ENCODE measurements around the gene HSD3B7. TPM values are rescaled to one million over a fixed set of nuclear protein-coding genes. Genes with fewer than 3 reads are reported as not detected.

HSD3B7 gene
- total and polyA plus RNA-seq, 12 donors: 2.7 to 78.8 (median 32.8) TPM

GRCh38 chr16:31000671-31001382, 15.8 kb downstream of the HSD3B7 start:
- DNase-seq: no peak
- TF ChIP-seq CTCF (IDR thresholded peaks at IDR 0.05) (no peak), POLR2A (IDR thresholded peaks at IDR 0.05) (no peak)
- H3K4me3 ChIP-seq: no peak overlapping the region
- no peak overlapping the region for H3K27ac ChIP-seq
- H3K9me3 ChIP-seq (replicated peaks in 1 of 3): no peaks in the 10 kb centered on the region
- intact Hi-C loops (cut with DNase I): no loop called here
- H3K4me1 ChIP-seq (replicated peaks in 1 of 2): peaks cover 15 to 21% of the 10 kb centered on the region in 2 donors
- H3K36me3 ChIP-seq (replicated peaks in 1 of 2): no peaks in the 10 kb centered on the region
- H3K27me3 ChIP-seq: no peaks in the 10 kb centered on the region
- 90 to 96% (median 93%) methylated on average over 12 to 19 of the region's 19 CpGs for WGBS, 4 donors

GRCh38 chr16:31001507-31002249, 16.7 kb downstream of the HSD3B7 start:
- Histone ChIP-seq H3K27me3 (no peaks in the 10 kb centered on the region), H3K36me3 (replicated peaks in 1 of 2) (no peaks in the 10 kb centered on the region), H3K27ac (no peak overlapping the region), H3K9me3 (replicated peaks in 1 of 3) (no peaks in the 10 kb centered on the region), H3K4me1 (replicated peaks in 1 of 2) (peaks cover 15 to 17% of the 10 kb centered on the region in 2 donors), H3K4me3 (no peak overlapping the region)
- DNase-seq: peak in 5 of 7 donors; percentile 60 to 75 (median 63)
- TF ChIP-seq CTCF (IDR thresholded peaks at IDR 0.05): no peak
- no peak for TF ChIP-seq POLR2A (IDR thresholded peaks at IDR 0.05)
- intact Hi-C loops (cut with DNase I): no loop called here
- WGBS, 4 donors: 38 to 46% (median 42%) methylated on average over 16 of the region's 16 CpGs

- intact Hi-C loops (cut with DNase I): no loop called here
- Histone ChIP-seq H3K9me3 (replicated peaks in 1 of 3) (no peaks in the 10 kb centered on the region), H3K27ac (no peak overlapping the region), H3K4me3 (no peak overlapping the region), H3K36me3 (replicated peaks in 1 of 2) (no peaks in the 10 kb centered on the region), H3K27me3 (no peaks in the 10 kb centered on the region), H3K4me1 (replicated peaks in 1 of 2) (peaks cover 12 to 14% of the 10 kb centered on the region in 2 donors)
- no peak for DNase-seq
- no peak for TF ChIP-seq CTCF (IDR thresholded peaks at IDR 0.05)
- TF ChIP-seq POLR2A (IDR thresholded peaks at IDR 0.05): no peak
- WGBS, 4 donors: 55 to 73% (median 68%) methylated on average over 4 to 10 of the region's 10 CpGs
Measured at GRCh38 chr16:31002250-31002700, 17.3 kb downstream of the HSD3B7 start.

GRCh38 chr16:31002862-31003341, 17.9 kb downstream of the HSD3B7 start:
- H3K27ac ChIP-seq: no peak overlapping the region
- DNase-seq: no peak
- intact Hi-C loops (cut with DNase I): no loop called here
- no peaks in the 10 kb centered on the region for H3K27me3 ChIP-seq
- H3K9me3 ChIP-seq (replicated peaks in 1 of 3): no peaks in the 10 kb centered on the region
- peaks cover 5 to 7% of the 10 kb centered on the region in 2 donors for H3K4me1 ChIP-seq (replicated peaks in 1 of 2)
- WGBS, 4 donors: 83 to 90% (median 89%) methylated on average over 4 to 9 of the region's 9 CpGs
- TF ChIP-seq POLR2A (IDR thresholded peaks at IDR 0.05): no peak
- no peak for TF ChIP-seq CTCF (IDR thresholded peaks at IDR 0.05)
- H3K4me3 ChIP-seq: no peak overlapping the region
- no peaks in the 10 kb centered on the region for H3K36me3 ChIP-seq (replicated peaks in 1 of 2)

Measured in adrenal gland (tissue), 12 donors.